Medulla oblongata (tissue), 1 donor: ENCODE measurements around the gene CXXC5.
"Not testable (repeated sequence)": the region's sequence is repeated elsewhere in the genome, so short reads cannot be mapped to it uniquely, and the experiment has no call there.

Experiments
- DNase-seq: peaks from one replicate; pipeline ENCODE4 v3.0.0-alpha.2; 2015; ENCODE audit errors: extremely low spot score

Gene CXXC5

DNA sequence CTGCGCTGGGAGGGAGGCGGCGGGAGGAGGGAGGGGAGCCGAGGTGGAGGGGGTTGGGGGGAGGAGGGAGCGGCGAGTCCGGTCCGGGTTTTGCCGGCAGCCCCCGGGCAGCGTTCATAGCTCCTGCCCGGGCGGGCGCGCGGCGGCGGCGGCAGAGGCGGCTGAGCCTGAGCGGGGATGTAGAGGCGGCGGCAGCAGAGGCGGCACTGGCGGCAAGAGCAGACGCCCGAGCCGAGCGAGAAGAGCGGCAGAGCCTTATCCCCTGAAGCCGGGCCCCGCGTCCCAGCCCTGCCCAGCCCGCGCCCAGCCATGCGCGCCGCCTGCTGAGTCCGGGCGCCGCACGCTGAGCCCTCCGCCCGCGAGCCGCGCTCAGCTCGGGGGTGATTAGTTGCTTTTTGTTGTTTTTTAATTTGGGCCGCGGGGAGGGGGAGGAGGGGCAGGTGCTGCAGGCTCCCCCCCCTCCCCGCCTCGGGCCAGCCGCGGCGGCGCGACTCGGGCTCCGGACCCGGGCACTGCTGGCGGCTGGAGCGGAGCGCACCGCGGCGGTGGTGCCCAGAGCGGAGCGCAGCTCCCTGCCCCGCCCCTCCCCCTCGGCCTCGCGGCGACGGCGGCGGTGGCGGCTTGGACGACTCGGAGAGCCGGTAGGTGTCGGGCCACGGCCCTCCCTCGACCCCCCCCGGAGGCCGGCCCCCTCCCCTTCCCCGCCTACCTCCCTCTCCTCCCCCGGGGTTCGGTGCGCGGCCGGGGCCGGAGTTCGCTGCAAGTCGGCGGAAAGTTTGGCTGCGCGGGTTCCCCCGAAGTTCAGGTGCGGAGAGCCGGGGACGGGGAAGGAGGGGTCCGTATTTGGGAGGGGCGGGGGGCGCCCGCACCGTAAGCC, at the start of gene CXXC5:
Gene CXXC5 (plus strand): TSS at position 145 of the 877 bp plus-strand sequence. CDS start 32,175 bp downstream, outside the sequence.
- DNase-seq: peak; percentile 83

DNA sequence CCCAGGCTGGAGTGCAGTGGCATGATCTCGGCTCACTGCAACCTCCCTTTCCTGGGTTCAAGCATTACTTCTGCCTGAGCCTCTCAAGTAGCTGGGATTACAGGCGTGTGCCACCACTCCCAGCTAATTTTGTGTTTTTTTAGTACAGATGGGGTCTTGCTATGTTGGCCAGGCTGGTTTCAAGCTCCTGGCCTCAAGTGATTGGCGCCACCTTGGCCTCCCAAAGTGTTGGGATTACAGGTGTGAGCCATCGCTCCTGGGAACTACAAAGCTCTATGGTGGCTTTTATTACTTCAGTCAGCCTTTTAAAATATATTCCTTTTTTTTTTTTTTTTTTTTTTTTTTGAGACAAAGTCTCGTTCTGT, 49.6 kb upstream of the CXXC5 start:
- not testable (repeated sequence) for DNase-seq

DNA sequence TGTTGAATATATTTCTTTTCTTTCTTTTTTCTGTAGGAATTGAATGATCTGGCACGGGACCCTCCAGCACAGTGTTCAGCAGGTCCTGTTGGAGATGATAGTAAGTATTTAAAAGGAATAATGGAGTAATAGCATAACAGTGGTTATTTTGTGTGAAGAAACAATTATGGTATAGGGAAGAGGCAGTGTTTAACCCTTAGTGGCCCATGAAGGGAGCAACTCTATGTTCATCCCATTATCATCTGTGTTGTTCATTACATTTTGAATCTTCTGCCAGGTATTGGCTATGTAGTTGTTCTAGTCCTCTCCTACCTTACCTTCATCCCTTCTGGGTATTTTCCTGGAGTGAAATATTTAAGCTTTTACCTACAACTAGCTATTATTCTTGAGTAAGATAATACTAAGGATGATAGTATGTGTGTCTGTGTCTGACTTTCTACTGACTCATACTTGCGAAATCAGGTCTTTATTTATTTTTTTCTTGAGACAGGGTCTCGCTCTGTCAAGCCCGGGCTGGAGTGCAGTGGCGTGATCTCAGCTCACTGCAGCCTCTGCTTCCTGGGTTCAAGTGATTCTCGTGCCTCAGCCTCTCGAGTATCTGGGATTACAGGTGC, 47.7 kb upstream of the CXXC5 start:
- no peak for DNase-seq

DNA sequence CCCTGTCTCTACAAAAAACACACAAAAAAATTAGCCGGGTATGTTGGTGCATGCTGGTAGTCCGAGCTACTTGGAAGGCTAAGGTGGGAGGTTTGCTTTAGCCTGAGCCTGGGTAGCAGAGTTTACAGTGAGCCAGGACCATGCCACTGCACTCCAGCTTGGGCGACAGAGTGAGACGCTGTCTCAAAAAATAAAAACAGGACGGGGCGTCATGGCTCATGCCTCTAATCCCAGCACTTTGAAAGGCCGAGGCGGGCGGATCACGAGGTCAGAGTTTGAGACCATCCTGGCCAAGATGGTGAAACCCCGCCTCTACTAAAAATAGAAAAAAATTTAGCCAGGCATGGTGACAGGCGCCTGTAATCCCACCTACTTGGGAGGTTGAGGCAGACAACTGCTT, 46.7 kb upstream of the CXXC5 start:
- DNase-seq: no peak

DNA sequence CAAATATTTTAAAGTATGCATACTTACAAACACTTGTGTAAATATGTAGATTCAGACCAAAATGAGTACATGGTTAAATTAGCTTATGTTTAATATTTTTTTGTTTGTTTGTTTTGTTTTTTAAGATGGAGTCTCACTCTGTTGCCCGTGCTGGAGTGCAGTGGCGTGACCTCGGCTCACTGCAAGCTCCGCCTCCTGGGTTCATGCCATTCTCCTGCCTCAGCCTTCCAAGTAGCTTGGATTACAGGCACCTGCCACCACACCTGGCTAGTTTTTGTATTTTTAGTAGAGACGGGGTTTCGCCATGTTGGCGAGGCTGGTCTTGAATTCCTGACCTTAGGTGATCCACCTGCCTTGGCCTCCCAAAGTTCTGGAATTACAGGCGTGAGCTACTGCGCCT, 46.2 kb upstream of the CXXC5 start:
- DNase-seq: not testable (repeated sequence)

DNA sequence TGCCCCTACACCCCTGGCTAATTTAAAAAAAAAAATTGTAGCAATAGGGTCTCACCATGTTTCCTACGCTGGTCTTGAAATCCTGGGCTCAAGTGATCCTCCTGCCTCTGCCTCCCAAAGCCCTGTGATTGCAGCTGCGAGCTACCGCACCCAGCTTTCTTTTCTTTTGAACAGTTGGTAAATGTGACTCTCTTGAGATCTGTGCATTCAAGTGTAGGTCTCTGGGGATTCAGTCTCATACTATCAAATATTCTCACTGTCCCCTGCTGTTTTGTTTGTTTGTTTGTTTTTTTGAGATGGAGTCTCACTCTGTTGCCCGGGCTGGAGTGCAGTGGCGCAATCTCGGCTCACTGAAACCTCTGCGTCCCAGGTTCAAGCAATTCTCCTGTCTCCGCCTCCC, 42.3 kb upstream of the CXXC5 start:
- no peak for DNase-seq

DNA sequence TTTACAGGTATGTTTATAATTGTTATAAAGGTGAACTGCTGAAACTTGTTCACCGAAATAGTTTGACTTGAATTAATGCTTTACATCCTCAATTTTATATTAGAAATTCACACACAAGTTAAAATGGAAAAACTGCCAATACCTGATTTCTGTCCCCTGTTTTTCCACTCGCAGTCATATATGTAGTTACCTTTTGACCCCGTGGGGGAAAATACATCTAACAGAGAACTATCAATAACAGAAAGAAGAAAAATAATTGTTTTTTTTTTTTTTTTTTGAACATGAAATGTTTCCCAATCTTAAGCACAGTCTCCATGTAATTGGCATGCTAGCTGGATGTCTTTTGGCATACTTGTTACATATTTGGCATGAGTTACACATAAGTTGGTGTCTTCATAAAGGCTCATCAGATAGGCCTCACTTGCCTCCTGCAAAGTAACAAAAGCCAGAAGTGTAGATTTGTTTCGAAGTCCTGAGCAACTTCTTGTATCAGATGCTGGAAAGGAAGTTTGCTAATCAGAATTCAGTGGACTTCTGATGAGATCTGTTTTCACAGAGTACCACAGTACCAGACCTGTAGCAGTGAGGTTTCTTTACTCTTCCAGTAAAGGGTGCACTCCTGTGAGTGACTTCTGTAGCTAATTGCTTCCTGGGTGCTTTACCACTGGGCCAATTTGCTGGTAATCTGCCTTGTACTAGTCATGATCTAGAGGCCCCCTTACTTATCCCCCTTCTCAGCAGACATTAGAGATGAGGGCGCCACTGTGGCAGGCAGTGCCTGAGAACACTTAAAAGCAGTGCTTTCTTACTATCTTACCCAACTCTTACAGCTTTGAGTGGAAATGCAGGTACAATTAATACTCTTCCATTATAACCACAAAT, 36.2 kb upstream of the CXXC5 start:
- no peak for DNase-seq

DNA sequence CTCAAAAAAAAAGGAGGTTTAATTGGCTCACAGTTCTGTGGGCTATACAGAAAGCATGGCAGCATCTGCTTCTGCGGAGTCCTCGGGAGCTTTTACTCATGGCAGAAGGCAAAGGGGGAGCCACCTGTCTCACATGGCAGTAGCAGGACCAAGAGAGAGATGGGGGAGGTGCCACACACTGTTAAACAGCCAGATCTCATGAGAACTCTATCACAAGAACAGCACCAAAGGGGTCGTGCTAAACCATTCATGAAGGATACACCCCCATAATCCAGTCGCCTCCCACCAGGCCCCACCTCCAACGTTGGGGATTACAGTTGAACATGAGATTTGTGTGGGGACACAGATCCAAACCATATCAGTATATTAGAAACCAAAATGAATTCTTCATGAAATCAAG, 28.3 kb upstream of the CXXC5 start:
- no peak for DNase-seq

DNA sequence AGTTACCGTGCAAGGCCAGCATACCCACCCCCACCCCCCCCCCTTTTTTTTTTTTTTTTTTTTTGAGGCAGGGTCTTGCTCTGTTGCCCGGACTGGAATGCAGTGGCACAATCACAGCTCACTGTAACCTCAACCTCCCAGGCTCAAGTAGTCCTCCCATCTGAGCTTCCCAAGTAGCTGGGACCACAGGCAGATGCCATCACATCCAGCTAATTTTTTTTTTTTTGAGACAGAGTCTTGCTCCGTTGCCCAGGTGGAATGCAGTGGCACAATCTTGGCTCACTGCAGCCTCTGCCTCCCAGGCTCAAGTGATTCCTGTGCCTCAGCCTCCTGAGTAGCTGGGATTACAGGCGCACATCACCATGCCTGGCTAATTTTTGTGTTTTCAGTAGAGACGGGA, 22.8 kb upstream of the CXXC5 start:
- DNase-seq: not testable (repeated sequence)

DNA sequence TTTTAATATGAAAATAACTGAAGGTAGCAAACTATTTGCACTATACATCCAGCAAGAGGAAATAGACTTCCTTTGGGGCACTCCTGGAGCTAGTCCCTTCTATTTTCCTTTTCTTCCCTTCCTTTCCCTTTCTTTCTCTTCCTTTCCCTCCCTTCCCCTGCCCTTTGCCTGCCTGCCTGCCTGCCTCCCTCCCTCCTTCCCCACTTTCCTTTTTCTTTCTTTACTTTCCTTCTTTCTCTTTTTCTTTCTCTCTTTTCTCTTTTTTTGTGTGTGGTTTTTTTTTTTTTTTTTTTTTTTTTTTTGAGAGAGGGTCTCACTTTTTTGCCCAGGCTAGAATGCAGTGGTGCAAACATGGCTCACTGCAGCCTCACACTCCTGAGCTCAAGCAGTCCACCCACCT, 17.3 kb upstream of the CXXC5 start:
- no peak for DNase-seq

DNA sequence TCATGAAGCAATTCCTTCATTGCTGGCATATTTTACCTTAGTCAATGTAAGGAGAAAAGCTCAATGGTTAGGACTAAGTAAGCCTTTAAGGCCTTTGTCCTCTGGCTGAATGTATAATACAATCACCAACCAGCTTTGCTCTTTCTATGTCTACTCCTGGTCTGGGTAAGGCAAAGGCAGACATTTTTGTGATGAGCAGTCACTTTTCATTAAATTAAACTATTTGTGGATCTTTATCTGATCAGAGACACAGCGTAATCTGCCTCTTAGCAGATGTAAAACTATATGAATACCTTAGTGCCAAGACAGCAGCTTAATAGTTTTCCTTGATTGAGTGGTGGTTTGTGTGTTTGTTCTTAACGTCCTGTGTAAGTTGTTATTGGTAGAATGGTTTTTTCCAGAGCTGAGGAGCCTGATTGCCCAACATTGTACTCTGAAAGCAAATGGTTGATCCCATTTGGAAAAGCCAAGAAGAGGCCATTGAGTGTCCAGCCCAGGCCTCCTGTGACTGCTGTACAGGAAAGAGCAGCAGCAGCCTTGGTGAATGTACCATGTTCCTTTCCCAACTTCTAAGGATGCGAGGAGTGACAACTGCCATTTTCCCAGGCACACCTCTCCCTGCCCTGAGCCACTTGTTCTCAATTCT, 16.5 kb upstream of the CXXC5 start:
- DNase-seq: no peak

DNA sequence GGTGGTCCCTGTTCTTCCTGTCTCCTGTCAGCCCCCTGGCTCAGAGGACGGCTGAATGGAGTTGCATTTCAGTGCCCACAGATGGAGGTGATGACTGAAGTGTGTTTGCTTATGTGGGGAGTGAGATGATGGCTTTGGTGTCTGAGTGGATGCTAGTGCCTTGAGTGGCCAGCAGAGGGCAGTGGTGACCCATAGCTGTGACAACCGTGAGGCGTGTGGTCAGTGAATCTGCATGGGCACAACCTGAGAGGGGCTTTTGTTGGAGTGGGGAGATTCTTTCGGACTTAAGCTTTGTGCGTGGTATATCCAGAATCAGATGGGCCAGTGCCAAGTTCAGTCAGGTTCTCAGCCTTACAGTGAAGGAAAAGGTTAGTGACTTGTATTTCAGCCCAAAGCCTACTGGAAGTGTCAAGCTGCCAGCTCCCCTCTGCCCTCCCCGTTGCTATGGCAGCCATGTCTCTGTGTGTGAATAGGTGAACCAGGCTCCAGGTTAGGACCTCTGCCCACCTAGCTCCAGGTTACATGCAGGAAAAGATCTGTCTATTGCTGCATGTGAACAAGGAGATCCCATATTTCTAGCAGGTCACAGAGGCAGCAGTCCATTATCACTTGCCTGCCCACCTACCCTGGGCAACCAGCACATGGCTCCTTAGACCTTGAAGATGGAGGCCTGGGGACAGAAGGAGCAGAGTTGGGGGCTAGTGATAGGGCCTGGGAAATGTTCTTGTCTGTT, 14.7 kb upstream of the CXXC5 start:
- DNase-seq: peak; percentile 90

DNA sequence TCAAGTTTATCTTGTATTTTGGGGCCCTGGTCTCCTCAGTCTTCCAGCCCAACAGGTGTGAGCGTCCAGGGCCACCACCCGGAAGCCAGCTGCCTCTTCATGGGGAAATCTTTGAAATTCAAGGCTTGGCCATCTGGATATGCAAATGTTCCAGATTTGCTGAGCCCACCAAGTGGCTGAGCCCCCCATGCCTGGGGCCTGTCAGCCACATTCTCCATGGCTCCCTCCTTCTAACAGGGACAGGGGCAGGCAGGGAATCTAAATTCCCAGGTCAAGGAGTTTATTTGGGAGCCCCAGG, 14.2 kb upstream of the CXXC5 start:
- no peak for DNase-seq

DNA sequence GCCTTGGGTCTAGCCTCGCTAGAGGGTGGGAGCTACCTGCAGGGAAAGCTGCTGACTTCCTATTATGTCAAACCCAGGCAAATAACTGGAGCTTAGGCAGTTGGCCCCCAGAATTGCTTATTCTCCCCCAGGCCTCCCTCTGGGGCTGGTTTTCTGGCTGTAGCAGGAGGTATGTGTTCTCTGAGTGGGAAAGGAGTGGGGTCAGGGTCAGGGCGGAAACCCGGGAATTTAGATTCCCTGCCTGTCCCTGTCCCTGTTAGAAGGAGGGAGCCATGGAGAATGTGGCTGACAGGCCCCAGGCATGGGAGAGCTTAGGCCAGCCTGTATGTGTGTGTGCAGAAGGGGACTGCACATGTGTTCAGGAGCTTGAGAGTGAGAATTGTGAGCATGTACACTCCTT, 13.6 kb upstream of the CXXC5 start:
- DNase-seq: no peak

DNA sequence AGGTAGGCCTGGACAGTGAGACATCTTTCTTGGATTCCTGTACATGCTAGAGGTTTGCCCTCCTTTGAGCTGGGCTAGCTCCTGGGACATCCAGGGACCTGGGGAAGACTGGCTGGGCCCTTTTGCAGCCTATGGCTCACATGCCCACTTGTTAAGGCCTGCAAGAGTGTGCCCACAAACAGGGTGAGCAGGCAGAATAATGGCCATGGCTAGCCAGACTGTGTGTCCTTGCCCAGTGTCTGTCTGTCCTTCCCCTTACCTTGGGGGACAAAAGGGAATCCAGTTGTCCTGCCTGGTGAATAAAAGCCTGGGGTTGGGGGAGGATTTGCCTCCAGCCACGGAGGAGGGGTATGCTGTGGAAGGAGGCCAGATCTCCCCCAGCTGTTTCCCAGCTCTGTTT, 13.0 kb upstream of the CXXC5 start:
- no peak for DNase-seq

DNA sequence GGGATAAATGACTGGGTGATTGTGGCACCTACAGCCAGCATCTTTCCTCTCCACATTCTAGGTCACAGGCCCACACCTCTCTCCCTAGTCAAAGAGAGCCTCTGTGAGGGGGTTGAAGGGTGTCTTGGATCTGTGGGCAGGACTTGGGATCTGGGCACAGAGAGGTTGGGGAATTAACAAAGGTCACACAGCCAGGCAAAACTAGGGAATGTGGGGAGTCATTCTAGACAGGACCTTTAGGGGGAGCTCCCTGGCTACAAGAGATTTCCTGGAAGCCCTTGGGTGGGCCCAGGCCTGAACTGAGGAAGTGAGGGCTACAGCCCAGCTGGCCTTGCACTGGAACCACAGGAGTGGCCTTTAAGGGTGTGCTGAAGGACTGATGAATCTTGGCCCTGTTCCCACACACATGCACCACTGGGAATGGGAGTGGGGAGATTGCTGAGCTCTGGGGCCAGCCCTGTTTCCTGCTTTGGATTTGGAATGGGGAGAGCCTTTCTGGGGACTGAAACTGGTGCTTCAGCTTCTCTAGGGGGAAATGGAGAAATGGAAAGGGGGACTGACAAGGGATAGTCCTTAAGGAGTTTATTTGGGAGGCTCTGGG, 12.4 kb upstream of the CXXC5 start:
- peak; percentile 82 for DNase-seq

DNA sequence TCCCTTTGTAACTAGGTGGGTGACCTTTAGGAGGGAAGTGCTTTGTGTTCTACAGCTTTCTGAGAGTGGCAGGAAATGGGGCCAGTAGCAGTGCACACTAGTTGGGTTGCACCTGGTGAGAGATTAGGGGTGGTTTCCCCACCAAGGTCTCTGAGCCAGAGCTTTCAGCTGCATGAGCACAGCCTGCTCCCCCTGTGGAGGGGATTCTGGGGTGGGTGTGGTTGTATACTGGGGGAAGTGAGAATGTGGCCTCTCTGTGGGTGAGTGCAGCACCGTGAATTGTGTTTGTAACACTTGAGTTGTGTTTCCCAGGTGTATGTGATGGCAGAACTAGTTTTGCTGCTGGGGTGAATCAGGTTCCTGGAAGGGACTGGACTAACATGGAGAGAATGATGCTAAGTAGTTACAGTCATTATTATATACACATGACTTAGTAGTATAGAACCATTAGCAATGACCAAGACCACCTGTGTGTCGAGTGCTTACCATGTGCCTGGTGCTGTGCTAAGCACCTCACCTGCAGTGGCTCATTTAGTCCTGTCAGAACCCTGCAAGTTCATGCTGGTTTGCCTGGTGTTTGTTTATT, 11.8 kb upstream of the CXXC5 start:
- DNase-seq: no peak

DNA sequence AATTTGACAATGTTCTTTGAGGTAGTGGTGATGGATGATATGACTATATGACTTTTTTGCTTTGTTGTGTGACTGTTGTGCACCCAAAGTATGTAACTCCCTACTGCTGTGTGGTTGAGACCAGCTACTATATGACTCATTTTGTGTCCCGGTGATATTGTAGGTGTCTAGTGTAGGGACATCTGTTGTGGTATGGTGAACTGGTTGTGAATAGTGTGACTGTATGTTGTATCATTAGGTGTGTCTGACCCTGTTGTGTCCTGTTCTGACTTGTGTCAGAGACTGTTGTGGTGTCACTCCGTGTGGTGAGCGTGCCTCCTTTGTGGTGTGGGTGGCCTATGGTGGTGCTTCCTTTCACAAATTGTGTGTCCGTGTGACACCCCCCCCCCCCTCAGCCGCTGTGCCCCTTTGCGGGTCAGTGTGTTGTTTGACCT, 11.2 kb upstream of the CXXC5 start:
- DNase-seq: peak; percentile 39

DNA sequence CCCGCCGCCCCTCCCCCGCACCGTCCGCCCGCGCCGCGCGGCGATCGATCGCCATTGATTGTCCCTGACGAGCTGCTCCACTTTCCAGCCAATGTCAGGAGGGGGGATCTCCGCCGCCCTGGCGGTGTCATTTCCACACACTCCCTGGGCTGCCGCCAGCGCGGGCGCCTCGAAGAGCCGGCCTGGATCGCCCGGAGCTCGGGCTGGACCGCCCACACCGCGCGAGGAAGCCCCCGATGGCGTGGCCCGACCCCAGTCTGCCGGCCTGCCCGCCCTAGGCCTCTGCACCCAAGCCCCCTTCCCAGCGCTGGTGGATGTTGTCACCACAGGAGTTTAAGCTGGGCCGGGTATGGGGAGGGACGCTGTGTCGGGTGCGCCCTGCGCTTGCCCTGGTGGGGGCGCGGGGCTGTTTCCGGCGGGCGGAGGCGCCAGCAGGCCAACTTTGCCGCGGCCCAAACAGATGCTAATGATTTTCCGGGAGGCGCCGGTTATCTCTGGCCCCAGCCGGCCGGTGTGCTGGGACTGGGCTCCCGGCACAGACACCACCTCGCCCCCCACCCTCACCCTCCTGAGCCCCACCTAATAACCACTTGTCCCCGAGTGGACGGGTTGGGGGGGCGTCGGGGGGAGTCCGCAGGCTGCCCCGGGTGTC, 10.6 kb upstream of the CXXC5 start:
- peak; percentile 83 for DNase-seq
